ENCODE results near the gene HHEX.
A peak's percentile ranks its signal among the peaks of the same experiment; 100 is the strongest.

DNA sequence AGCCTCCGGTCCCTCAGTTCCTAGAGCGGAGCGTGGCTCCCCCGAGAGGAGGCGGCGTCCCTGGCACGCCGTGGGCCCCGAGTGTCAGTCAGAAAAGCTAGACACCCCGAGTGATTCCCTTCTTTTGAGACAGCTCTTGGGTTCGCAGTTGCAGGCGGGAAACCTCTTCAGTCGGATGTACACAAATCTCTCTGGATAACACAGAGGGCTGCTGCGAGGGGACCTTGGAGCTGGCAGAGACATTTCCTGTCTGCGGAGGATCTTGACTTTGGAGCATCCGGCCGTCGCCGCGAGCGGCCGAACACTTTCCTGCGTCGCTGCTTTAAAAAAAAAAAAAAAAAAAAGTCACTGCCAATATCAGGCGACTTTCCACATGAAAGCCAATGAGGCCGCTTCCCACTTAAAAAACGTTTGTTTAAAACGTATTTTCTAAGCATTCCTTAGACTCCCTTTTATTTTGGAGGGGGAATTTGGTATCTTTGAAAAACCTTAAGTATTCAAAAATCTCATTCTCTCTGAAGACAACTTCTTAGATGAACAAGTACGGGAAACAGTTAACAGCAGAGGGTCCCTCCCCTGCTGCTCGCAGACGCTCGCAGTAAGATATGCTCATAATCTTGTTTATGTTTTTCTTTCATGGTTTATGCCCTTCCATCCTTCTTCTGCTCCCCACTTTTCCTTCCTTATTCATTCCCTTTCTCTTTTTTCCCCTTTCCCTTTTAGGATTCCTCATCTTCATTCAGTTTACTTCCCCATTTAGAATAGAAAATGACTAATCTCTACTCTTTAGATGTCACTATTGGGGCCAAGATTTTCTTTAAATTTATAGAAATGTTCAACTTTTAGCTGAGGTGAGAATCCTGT is 10.0 kb downstream of the HHEX start:
- TF ChIP-seq POLR2A (IDR thresholded peaks at IDR 0.05) = no peak
- TF ChIP-seq, protein P1, sequence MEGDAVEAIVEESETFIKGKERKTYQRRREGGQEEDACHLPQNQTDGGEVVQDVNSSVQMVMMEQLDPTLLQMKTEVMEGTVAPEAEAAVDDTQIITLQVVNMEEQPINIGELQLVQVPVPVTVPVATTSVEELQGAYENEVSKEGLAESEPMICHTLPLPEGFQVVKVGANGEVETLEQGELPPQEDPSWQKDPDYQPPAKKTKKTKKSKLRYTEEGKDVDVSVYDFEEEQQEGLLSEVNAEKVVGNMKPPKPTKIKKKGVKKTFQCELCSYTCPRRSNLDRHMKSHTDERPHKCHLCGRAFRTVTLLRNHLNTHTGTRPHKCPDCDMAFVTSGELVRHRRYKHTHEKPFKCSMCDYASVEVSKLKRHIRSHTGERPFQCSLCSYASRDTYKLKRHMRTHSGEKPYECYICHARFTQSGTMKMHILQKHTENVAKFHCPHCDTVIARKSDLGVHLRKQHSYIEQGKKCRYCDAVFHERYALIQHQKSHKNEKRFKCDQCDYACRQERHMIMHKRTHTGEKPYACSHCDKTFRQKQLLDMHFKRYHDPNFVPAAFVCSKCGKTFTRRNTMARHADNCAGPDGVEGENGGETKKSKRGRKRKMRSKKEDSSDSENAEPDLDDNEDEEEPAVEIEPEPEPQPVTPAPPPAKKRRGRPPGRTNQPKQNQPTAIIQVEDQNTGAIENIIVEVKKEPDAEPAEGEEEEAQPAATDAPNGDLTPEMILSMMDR (IDR thresholded peaks at IDR 0.05) = peak in 1 of 12 donors; percentile 5

Measured in heart left ventricle (tissue), 13 donors.